Panc1 (cell line): ENCODE data around the gene ORC3. TPM values are rescaled to one million over a fixed set of nuclear protein-coding genes. Genes with fewer than 3 reads are reported as not detected.

Source experiments
- ATAC-seq: fragments of 200-7000 bp; cut with Tn5 transposase; 2 replicates; pipeline ENCODE4 v1.9.1; 2020; ENCODE audit warnings: mild to moderate bottlenecking, moderate library complexity
- BruUV-seq: library from RNA; stranded (reverse); fragments of 400-500 nt; replicated peaks from 2 replicates; lab custom pipeline; 2021; lab: Mats Ljungman, UMichigan
- CTCF ChIA-PET: fragments of 300-600 bp; sonication (Branson Sonifier 250); formaldehyde crosslinking; loops from one replicate; lab custom pipeline; 2022; ENCODE audit warnings: antibody characterized with exemption; lab: Charles Lee
- POLR2A ChIA-PET: fragments of 300-600 bp; sonication (Branson Sonifier 250); formaldehyde crosslinking; loops from one replicate; lab custom pipeline; 2022; ENCODE audit warnings: antibody characterized with exemption; lab: Charles Lee
- DNase-seq: peaks from one replicate; pipeline ENCODE4 v3.0.0-alpha.2; 2010; ENCODE audit warnings: low read depth, low spot score
- H3K27ac ChIP-seq: 2 replicates; pipeline ENCODE4 v1.5.1; 2011; ENCODE audit warnings: mild to moderate bottlenecking, low read length, inconsistent platforms
- H3K27me3 ChIP-seq: fragments of 200-500 bp; sonication (Bioruptor generic); 2 replicates; pipeline ENCODE4 v1.6.0; 2014; ENCODE audit warnings: low read length, inconsistent platforms; ENCODE audit not compliant: control insufficient read depth, insufficient read depth
- H3K36me3 ChIP-seq: fragments of 200-500 bp; sonication (Bioruptor generic); 2 replicates; pipeline ENCODE4 v1.5.1; 2014; ENCODE audit warnings: inconsistent platforms, mild to moderate bottlenecking, low read length, moderate library complexity; ENCODE audit not compliant: control insufficient read depth, insufficient read depth
- H3K4me1 ChIP-seq: 2 replicates; pipeline ENCODE4 v1.5.1; 2011; ENCODE audit warnings: inconsistent platforms, mild to moderate bottlenecking, low read length, moderate library complexity; ENCODE audit not compliant: control insufficient read depth, insufficient read depth
- H3K4me3 ChIP-seq, 2 experiments: 2 replicates each; pipeline ENCODE4 v1.5.1; 2011 to 2012; ENCODE audit warnings: low read depth in 2 of 2, low read length in 2 of 2, mild to moderate bottlenecking in 2 of 2, inconsistent platforms in 1 of 2, moderate library complexity in 1 of 2
- H3K9me3 ChIP-seq: fragments of 200-500 bp; sonication (Bioruptor generic); 2 replicates; pipeline ENCODE4 v1.5.1; 2014; ENCODE audit warnings: low read depth, mild to moderate bottlenecking, inconsistent platforms, low read length, moderate library complexity; ENCODE audit not compliant: control insufficient read depth, insufficient read depth
- CTCF ChIP-seq: fragments of 450-650 bp; IDR thresholded peaks from 2 replicates; pipeline ENCODE4 v1.5.1; 2017; ENCODE audit warnings: mild to moderate bottlenecking
- POLR2AphosphoS5 ChIP-seq: IDR thresholded peaks from 2 replicates; pipeline ENCODE4 v1.6.1; 2012; ENCODE audit warnings: mild to moderate bottlenecking, low read depth, low read length, moderate library complexity
- REST ChIP-seq, 2 experiments: IDR thresholded peaks; 2 replicates each; pipeline ENCODE4 v1.6.1; 2011 to 2012; ENCODE audit warnings: low read depth in 2 of 2, control low read depth in 1 of 2, low read length in 1 of 2, mild to moderate bottlenecking in 1 of 2, moderate library complexity in 1 of 2; ENCODE audit not compliant: insufficient read depth in 1 of 2
- SIN3A ChIP-seq: IDR thresholded peaks from 2 replicates; pipeline ENCODE4 v1.6.1; 2012; ENCODE audit warnings: low read depth, mild to moderate bottlenecking, low read length, moderate library complexity, borderline replicate concordance; ENCODE audit not compliant: insufficient read depth
- TCF7L2 ChIP-seq: IDR thresholded peaks from 2 replicates; pipeline ENCODE4 v1.6.1; 2011; ENCODE audit warnings: mild to moderate bottlenecking, low read depth, low read length, inconsistent platforms
- in situ Hi-C: cut with HindIII; loops from 2 replicates; pipeline ENCODE4 v1.10.0; 2016; ENCODE audit warnings: low sequenced_read_pairs, low pct_unique_long_range_greater_than_20kb
- intact Hi-C: fragments of 100-400 bp; cut with micrococcal nuclease; formaldehyde crosslinking; loops from one replicate; pipeline ENCODE4 v1.10.0; 2022; ENCODE audit not compliant: unreplicated experiment
- total RNA-seq: library from RNA; stranded (reverse); gene quantifications from one replicate; pipeline ENCODE4 v1.2.1, GENCODE V29; 2021; ENCODE audit not compliant: unreplicated experiment

The ORC3 gene
- total RNA-seq, 1 experiment from 2014 or later = 36.9 TPM

DNA sequence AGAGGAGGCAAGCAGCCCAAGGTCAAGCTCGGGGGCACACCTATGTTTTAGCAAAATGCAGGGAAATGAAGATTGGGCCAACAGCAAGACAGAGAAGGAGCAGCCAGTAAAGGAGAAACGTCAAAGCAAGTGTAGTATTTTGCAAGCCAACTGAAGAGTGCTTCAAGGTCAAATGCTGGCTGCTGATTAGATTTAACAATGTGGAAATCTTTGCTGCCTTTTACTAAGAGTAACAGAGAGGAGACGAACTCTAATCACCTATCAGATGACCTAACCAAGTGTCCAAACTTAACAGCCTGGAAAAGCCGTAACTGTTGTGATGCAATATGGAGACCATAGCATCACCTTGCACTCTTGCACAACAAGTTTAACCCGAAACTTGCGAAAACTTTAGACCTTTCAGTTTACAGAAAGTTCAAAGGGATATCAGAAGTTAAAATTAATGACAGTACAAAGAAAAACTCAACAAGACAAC, 81.7 kb downstream of the ORC3 start:
- TF ChIP-seq SIN3A = no peak
- TF ChIP-seq REST (IDR thresholded peaks at IDR 0.05; ENCODE audit: insufficient read depth in 1 of 2, low read depth in 2 of 2, low read length in 1 of 2) = no peak
- no peaks in the 10 kb centered on the region for H3K27me3 ChIP-seq
- H3K27ac ChIP-seq = no peak overlapping the region
- no TSS peak for BruUV-seq
- intact Hi-C loops (no loop called here), in situ Hi-C loops (no loop called here)
- DNase-seq (no peak), ATAC-seq (no peak)
- H3K4me3 ChIP-seq = no peak overlapping the region
- POLR2A ChIA-PET = interaction anchor here (0.7 kb wide), 1 partner anchor 26 kb away, joined by 4 read pairs; no protein-coding TSS in a partner anchor
- H3K4me1 ChIP-seq = peaks cover 6% of the 10 kb centered on the region
- no peaks in the 10 kb centered on the region for H3K9me3 ChIP-seq
- peaks cover 24% of the 10 kb centered on the region; the same call in 1 of the 2 replicates for H3K36me3 ChIP-seq
- CTCF ChIA-PET = no interaction called here

DNA sequence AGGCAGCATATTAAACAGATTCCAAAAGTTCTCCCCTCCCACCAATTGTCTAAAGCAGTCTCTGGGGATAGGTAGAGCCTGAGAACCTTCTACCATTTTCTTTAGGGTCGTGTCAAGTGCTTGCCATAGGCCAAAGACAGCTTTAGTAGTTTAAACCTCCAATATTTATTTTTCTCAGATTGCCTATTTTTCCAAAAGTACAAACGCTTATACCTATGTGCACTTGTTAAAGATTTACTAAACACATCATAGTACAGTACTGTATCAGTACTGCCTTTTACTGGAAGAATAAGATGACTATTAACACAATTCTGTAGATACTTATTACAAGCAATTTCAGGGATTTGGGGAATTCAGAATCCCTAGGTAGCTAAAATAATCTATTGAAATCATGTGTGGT, 82.7 kb downstream of the ORC3 start:
- Histone ChIP-seq H3K27me3 (no peaks in the 10 kb centered on the region), H3K4me1 (peaks cover 6% of the 10 kb centered on the region), H3K4me3 (no peak overlapping the region), H3K36me3 (peaks cover 22% of the 10 kb centered on the region), H3K27ac (no peak overlapping the region), H3K9me3 (no peaks in the 10 kb centered on the region)
- intact Hi-C loops (no loop called here), in situ Hi-C loops (no loop called here)
- POLR2A ChIA-PET = interaction anchor here (0.6 kb wide), 1 partner anchor 29 kb away, joined by 6 read pairs; no protein-coding TSS in a partner anchor
- ATAC-seq = no peak
- no TSS peak for BruUV-seq
- no peak for DNase-seq
- CTCF ChIA-PET = interaction anchor here (0.6 kb wide), 1 partner anchor 10 kb away, joined by 7 read pairs; no protein-coding TSS in a partner anchor
- TF ChIP-seq POLR2AphosphoS5 (no peak), CTCF (no peak), TCF7L2 (no peak), REST (IDR thresholded peaks at IDR 0.05; ENCODE audit: insufficient read depth in 1 of 2, low read depth in 2 of 2, low read length in 1 of 2) (no peak), SIN3A (no peak)
